Kidney epithelial cell (primary cell): ENCODE results near the gene KHDC3L. TPM values are rescaled to one million over a fixed set of nuclear protein-coding genes. Genes with fewer than 3 reads are reported as not detected.

ENCODE experiments used
- DNase-seq: peaks from one replicate; pipeline ENCODE4 v3.0.0-alpha.2; 2010; ENCODE audit warnings: low read depth
- H3K27me3 ChIP-seq: 2 replicates; pipeline ENCODE4 v1.6.0; 2011; ENCODE audit warnings: low read length; ENCODE audit not compliant: control insufficient read depth, insufficient read depth
- H3K36me3 ChIP-seq: 2 replicates; pipeline ENCODE4 v1.5.1; 2011; ENCODE audit warnings: low read length; ENCODE audit not compliant: control insufficient read depth, insufficient read depth
- H3K4me3 ChIP-seq: 2 replicates; pipeline ENCODE4 v1.5.1; 2011; ENCODE audit warnings: low read depth, mild to moderate bottlenecking, control low read depth, low read length
- CTCF ChIP-seq: IDR thresholded peaks from 2 replicates; pipeline ENCODE4 v1.5.1; 2011; ENCODE audit warnings: mild to moderate bottlenecking, moderate library complexity, low read length, control low read depth, inconsistent platforms; ENCODE audit not compliant: insufficient read depth, poor library complexity, severe bottlenecking
- total RNA-seq: library from RNA; depleted of rRNA; stranded (reverse); fragments of >200 nt; gene quantifications from 2 replicates; pipeline ENCODE4 v1.2.3, GENCODE V29; 2015

KHDC3L gene
- total RNA-seq, 1 donor from 2014 or later: not detected

- H3K27me3 ChIP-seq: no peaks in the 10 kb centered on the region
- no peak for DNase-seq
- no peak for TF ChIP-seq CTCF
- no peaks in the 10 kb centered on the region for H3K36me3 ChIP-seq
- no peak overlapping the region for H3K4me3 ChIP-seq
Measured at GRCh38 chr6:73364121-73364520, 1.7 kb downstream of the KHDC3L start.

DNA sequence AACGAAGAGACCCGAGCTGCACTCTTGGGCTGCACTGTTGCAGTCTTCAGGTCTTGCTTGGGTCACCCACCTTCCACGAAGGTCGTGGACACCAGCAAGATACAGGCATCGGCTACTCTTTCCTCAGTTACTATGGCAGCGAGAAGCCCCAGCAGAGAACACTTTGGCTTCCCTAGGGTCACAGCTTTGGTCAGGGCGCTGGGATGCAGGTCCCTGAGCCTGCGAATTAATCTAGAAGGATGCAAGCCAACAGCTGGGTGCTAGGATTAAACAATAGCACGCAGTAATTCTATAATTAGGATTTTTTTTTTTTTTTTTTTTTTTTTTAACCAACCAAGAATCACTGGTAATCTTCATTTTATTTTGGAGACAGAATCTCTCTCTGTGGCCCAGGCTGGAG is 2.1 kb downstream of the KHDC3L start:
- no peak overlapping the region for H3K4me3 ChIP-seq
- H3K36me3 ChIP-seq: no peaks in the 10 kb centered on the region
- no peaks in the 10 kb centered on the region for H3K27me3 ChIP-seq
- no peak for TF ChIP-seq CTCF
- DNase-seq: no peak

- Histone ChIP-seq H3K27me3 (no peaks in the 10 kb centered on the region), H3K36me3 (no peaks in the 10 kb centered on the region), H3K4me3 (no peak overlapping the region)
- DNase-seq: no peak
- TF ChIP-seq CTCF: no peak
Measured at GRCh38 chr6:73367761-73368355, 5.4 kb downstream of the KHDC3L start.

DNA sequence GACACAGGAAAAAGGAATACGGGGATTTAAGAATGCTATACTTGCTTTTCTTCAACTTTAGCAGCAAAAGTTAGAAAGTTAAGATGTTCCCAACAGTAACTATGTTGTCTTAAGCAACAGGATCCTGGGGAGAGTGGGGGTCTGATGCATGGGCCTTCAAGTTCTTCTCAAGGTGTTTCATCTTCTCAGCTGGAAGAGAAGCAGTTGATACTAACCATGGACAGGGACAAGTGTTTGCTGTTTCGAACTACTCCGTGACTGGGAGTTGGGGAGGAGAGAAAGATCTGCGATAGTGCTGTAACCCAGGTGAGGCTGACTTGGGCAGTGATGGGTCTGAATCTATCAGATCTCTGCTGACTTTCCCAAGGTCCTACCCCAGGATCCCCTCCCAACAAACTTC is 6.2 kb downstream of the KHDC3L start:
- TF ChIP-seq CTCF: no peak

DNA sequence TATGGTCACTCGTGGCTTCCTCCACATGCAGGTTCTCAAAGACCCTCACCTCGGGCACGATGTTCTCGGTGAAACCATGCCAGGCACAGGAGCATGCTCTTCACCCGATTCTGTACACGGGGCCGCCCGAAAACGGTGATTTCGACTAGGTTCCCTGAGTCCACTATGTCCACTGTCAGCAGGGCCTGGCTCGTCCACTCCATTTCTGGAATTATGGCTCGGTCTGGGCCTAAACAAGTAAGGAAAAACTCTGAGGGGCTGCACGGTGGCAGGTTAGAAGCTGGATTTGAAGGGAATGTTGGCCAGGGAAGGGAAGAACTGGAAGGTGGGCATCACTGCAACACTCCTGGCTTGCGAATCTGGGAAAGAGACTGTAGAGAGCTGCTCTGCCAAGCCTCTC is 6.7 kb downstream of the KHDC3L start:
- no peak overlapping the region for H3K4me3 ChIP-seq
- DNase-seq: no peak
- H3K27me3 ChIP-seq: no peaks in the 10 kb centered on the region
- TF ChIP-seq CTCF: no peak
- H3K36me3 ChIP-seq: no peaks in the 10 kb centered on the region

More for the DNA sequence above, 6.2 kb downstream of the KHDC3L start:
- no peak overlapping the region for H3K4me3 ChIP-seq
- no peaks in the 10 kb centered on the region for H3K27me3 ChIP-seq
- H3K36me3 ChIP-seq: no peaks in the 10 kb centered on the region
- no peak for DNase-seq

DNA sequence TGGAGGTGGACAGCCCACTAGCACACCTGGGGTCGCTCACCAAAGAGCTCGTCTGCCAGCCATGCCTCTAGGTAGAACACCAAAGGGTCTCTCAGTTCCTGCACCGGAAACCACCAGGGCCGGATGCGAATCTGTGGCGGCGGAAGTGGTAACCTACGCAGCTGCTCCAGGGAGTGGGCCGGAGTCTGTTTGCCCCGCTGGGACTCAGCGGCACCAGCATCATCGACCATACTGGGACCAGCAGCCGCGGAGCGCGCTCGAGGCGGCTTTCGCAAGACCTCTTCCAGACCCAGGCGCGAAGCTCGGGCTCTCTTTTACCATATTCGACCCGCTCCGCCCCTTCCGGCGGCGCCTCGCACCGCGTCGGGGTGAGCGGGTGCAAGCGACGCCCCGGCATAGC is 7.1 kb downstream of the KHDC3L start, which contains the start of gene OOEP:
OOEP (minus strand) TSS at position 335 of the 400 bp plus-strand sequence; CDS start at position 230, 105 bp downstream.
- no peak for DNase-seq
- Histone ChIP-seq H3K36me3 (no peaks in the 10 kb centered on the region), H3K27me3 (no peaks in the 10 kb centered on the region)

More for the DNA sequence above, 7.1 kb downstream of the KHDC3L start, which contains the start of gene OOEP:
- TF ChIP-seq CTCF: no peak
- H3K4me3 ChIP-seq: no peak within 1 kb of the TSS
